ENCODE data around the gene PARD3B.

The PARD3B gene

GRCh38 chr2:204535764-204536163 lies 9.5 kb upstream of the PARD3B start:
- TF ChIP-seq SPI1 (IDR thresholded peaks at IDR 0.05; ENCODE audit: borderline replicate concordance, low read depth) (no peak), REST (IDR thresholded peaks at IDR 0.05; ENCODE audit: insufficient replicate concordance, low read depth) (no peak), GABPA (IDR thresholded peaks at IDR 0.05; ENCODE audit: low read depth) (no peak), POLR2AphosphoS5 (IDR thresholded peaks at IDR 0.05; ENCODE audit: low read depth) (no peak)
- TF ChIP-seq, protein P1, sequence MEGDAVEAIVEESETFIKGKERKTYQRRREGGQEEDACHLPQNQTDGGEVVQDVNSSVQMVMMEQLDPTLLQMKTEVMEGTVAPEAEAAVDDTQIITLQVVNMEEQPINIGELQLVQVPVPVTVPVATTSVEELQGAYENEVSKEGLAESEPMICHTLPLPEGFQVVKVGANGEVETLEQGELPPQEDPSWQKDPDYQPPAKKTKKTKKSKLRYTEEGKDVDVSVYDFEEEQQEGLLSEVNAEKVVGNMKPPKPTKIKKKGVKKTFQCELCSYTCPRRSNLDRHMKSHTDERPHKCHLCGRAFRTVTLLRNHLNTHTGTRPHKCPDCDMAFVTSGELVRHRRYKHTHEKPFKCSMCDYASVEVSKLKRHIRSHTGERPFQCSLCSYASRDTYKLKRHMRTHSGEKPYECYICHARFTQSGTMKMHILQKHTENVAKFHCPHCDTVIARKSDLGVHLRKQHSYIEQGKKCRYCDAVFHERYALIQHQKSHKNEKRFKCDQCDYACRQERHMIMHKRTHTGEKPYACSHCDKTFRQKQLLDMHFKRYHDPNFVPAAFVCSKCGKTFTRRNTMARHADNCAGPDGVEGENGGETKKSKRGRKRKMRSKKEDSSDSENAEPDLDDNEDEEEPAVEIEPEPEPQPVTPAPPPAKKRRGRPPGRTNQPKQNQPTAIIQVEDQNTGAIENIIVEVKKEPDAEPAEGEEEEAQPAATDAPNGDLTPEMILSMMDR (IDR thresholded peaks at IDR 0.05; ENCODE audit: insufficient read depth, low read length), result no peak
- Histone ChIP-seq H3K27me3 (ENCODE audit: insufficient read depth, poor library complexity, severe bottlenecking) (no peaks in the 10 kb centered on the region), H3K4me3 (replicated peaks; ENCODE audit: insufficient read depth, low read length) (no peak overlapping the region), H3K27ac (replicated peaks) (no peak overlapping the region)
- DNase-seq (ENCODE audit: low read depth in 1 of 2, low spot score in 1 of 2), result no peak

DNA sequence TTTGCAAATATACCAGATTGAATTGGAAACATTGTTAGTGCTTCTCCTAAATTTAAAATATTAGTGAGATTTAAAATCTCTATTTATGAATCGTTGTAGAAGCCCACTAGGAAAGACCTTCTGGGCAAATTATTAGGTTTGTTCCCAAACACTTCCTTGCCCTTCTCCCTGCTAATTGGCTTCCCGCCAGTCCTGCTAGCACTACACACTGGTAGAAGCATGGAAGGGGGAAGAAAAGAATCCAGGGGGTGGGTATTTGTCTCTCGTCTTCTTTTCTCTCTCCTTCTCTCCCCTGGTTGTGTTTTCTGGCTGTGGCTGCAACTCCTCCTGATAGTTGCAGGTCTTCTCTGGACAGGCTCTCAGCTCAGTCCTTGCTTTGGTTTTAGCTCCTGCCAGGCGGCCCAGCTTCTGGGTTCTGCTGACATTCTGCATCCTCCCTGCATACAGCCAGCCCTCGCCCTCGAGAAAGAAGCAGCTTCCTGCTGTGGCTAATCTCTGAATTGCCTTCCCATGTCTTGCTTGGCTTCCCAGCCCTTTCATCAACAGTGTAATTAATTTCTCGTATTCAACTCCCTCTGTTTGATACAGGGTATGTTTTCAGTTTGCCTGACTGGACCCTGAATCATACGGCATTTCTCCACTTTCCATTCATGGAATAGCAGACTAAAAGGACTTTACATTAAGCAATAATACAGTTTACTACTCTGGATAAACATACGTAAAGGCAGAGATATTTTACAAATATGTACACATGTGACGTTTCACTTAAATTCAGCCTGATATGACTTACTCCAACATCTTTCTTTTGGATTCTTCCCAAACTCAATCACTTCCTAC lies 6.9 kb upstream of the PARD3B start:
- no peak overlapping the region for H3K27ac ChIP-seq (replicated peaks)
- TF ChIP-seq REST (IDR thresholded peaks at IDR 0.05; ENCODE audit: insufficient replicate concordance, low read depth) (no peak), POLR2AphosphoS5 (IDR thresholded peaks at IDR 0.05; ENCODE audit: low read depth) (no peak), GABPA (IDR thresholded peaks at IDR 0.05; ENCODE audit: low read depth) (no peak), SPI1 (IDR thresholded peaks at IDR 0.05; ENCODE audit: borderline replicate concordance, low read depth) (no peak)
- TF ChIP-seq, protein P1 (IDR thresholded peaks at IDR 0.05; ENCODE audit: insufficient read depth, low read length), result no peak
- no peak for DNase-seq (ENCODE audit: low read depth in 1 of 2, low spot score in 1 of 2)
- H3K27me3 ChIP-seq (ENCODE audit: insufficient read depth, poor library complexity, severe bottlenecking), result no peaks in the 10 kb centered on the region
- H3K4me3 ChIP-seq (replicated peaks; ENCODE audit: insufficient read depth, low read length), result no peak overlapping the region

- no peak for TF ChIP-seq REST (IDR thresholded peaks at IDR 0.05; ENCODE audit: insufficient replicate concordance, low read depth)
- no peak for TF ChIP-seq SPI1 (IDR thresholded peaks at IDR 0.05; ENCODE audit: borderline replicate concordance, low read depth)
- TF ChIP-seq, protein P1 (IDR thresholded peaks at IDR 0.05; ENCODE audit: insufficient read depth, low read length), result no peak
- TF ChIP-seq GABPA (IDR thresholded peaks at IDR 0.05; ENCODE audit: low read depth), result no peak
- no peak for TF ChIP-seq POLR2AphosphoS5 (IDR thresholded peaks at IDR 0.05; ENCODE audit: low read depth)
- Histone ChIP-seq H3K27me3 (ENCODE audit: insufficient read depth, poor library complexity, severe bottlenecking) (no peaks in the 10 kb centered on the region), H3K27ac (replicated peaks) (no peak overlapping the region), H3K4me3 (replicated peaks; ENCODE audit: insufficient read depth, low read length) (no peak overlapping the region)
- no peak for DNase-seq (ENCODE audit: low read depth in 1 of 2, low spot score in 1 of 2)
Observed at GRCh38 chr2:204539019-204539385, 6.3 kb upstream of the PARD3B start.
